ENCODE measurements around the gene CCNYL1.
"Not testable (repeated sequence)": the region's sequence is repeated elsewhere in the genome, so short reads cannot be mapped to it uniquely, and the experiment has no call there.

CCNYL1 gene

DNA sequence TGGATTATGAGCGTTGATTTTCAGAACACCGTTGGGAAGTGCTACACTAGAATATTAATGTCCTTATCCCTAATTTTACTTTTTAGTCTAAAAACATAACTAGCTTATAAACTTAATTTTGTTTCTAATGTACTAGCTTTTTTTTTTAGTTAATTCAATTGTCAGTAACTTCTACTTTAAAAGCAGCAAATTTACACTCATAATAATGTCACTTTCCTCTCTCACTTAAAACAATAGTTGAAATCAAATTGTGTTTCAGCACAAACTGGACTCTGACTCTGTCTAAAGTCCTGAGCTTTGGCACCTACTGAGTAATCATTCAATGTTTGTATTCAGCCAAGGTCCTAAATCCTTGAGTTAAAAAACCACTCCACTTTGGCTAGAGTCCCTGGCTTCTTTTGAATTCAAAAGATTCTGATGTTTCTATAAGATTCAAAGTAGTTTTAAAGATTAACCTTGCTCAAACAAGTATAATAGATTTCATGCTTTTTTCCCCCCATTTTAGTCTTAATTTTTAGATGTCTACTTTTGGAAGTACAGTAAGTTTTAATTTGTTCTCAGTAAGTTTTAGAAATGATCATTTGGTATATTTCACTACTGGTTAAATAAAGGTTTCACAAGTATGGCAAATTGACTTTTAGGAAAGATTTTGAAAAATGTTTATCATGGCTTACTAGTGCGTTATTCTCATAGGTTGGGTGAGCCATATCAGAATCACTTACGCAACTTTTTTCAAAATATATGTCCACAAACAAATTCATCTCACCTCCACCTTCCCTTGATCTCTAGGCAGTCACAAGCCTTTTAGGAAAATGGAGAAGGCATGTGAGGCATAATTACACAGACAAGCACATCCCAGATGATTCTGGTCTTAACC is 23.4 kb downstream of the CCNYL1 start:
- no peak for DNase-seq (ENCODE audit: low read depth)

DNA sequence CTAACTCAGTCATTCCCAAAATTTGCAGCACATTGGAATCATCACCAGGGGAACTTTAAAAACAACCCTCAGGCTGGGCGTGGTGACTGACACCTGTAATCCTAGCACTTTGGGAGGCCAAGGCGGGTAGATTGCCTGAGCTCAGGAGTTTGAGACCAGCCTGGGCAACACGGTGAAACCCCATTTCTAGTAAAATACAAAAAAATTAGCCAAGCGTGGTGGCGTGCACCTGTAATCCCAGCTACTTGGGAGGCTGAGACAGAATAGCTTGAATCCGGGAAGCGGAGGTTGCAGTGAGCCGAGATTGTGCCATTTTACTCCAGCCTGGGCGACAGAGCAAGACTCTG is 24.0 kb downstream of the CCNYL1 start:
- DNase-seq (ENCODE audit: low read depth): not testable (repeated sequence)

DNA sequence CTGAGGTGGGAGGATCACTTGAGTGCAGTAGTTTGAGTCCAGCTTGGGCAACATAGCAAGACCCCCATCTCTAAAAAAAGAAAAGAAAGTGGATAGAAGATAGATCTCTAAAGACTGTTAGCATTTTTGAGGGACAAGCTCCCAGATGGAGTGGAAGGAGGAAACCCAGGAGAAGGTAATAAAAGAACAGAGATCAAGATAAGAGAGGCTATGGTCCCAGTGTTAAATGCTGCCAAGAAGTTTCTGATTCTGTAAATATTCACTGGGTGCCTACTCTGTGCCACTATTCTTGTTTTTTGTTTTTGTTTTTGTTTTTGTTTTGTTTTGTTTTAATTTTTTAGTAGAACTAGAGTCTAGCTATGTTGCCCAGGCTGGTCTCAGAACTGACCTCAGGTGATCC is 32.1 kb downstream of the CCNYL1 start:
- DNase-seq (ENCODE audit: low read depth): no peak

DNA sequence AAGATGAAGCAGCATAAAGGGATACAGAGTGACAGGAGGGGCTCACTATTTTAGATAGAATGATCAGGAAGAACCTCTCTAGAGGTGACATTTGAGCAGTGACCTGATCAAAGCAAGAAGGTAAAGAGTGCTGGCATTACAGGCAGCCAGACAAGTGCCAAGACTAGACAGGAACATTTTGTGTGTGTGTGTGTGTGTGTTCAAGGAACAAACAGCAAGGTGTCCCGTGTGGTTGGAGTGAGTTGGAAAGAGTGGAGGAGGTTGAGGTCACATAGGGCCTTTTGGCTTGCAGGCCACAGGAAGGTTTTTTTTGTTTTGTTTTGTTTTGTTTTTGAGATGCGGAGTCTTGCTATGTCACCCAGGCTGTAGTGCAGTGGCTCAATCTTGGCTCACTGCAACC is 32.6 kb downstream of the CCNYL1 start:
- DNase-seq (ENCODE audit: low read depth): no peak

DNA sequence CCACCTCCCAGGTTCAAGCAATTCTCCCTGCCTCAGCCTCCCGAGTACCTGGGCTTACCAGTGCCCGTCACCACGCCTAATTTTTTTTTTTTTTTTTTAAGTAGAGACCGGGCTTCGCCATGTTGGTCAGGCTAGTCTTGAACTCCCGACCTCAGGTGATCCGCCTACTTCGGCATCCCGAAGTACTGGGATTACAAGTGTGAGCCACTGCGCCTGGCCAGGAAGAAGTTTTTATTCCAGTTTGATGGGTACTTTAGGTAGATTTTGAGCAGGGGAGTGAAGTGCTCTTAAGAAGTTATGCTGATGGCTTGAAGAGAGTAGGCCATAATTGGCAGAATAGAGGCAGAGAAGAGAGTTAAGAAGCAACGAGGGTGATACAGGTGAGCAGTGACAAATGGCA is 33.0 kb downstream of the CCNYL1 start:
- DNase-seq (ENCODE audit: low read depth): no peak

DNA sequence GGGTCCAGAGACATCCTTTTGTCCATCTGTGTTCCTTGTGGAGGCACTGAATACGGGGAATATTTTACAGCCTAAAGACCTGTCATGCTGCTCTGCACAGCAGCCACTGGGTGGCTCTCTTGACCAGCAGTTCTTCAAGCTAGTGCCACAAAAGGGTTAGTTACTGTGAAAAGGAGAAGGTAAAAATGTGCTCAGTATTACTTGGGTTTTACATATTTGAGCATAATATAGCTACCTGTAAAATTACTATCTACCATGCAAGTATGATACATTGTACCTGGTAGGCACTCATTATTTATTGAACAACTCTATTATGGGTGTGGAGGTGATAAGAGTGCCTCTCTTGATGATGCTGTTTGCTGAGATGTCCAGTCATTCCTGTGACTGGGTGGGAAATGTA is 34.7 kb downstream of the CCNYL1 start:
- peak; percentile 77 for DNase-seq (ENCODE audit: low read depth)

DNA sequence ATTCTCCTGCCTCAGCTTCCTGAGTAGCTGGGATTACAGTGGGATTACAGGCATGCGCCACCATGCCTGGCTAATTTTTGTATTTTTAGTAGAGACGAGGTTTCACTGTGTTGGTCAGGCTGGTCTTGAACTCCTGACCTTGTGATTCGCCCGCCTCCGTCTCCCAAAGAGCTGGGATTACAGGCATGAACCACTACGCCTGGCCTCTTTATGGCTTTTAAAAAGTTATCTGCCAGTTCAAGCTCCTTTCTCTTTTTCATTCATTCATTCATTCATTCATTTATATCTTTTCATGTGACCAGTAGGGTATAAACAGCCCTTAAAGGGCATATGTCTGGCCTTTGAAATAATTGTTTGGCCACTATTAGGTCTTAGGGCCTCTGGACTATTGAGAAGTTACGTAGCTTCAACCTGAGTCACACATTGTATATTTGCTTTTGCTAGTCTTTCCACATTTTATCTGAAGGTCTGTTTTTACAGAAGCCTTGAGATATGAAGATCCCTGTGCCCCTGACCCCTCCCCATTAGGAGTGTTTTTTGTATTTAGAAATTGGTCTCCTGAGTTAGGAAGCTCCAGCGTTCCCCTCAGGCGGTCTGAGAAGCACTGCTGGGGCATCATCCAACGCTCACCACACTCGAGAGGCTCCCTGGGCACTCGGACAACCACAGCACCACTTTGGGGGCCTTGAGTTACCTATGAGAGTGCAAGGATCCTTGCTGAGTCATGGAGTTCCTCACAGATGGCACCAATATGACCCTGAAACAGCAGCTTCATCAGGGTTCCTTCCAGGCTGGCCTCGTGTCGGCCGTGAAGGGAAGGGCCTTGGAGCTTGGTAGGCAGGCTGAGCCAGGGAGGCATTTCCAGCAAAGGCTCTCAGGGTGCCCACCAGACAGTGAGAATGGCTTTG is 36.5 kb downstream of the CCNYL1 start:
- DNase-seq (ENCODE audit: low read depth): no peak

DNA sequence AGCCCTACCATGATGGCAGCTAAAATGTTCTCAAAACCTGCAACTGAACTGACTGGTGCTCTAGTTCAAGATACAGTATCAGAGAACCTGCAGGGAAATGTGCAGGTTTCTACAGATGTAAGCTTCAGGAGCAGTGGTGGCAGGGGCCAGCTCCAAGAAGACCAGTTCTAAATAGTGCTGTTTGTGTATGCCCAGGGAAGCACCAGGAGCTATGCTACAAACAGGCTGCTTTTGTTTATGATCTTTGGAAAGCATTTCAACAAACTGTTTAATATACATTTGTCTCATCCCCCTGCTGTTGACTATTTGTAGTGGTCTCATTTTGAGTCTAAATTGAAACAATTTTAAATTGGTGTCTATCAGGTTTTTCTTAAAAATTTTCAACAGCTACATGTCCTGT is 37.6 kb downstream of the CCNYL1 start:
- DNase-seq (ENCODE audit: low read depth): no peak

DNA sequence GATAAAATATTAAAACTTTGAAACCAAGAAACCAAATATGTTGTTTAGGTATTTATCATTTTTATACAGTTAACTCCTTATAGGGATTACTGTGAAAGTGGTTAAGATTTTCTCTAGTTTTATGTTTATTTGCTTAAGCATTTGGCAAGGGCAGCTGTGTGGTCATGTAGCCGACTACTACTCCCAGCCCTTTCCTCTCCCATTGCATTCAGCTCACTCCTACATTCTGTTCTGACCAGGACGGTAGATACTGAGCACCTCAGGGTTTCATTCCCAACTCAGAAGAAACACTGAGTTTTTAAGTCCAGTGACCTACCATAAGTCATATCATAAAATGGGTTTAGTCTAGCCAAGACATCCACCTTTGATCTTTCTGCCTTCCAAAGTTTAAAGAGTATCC is 38.4 kb downstream of the CCNYL1 start:
- DNase-seq (ENCODE audit: low read depth): peak; percentile 46

DNA sequence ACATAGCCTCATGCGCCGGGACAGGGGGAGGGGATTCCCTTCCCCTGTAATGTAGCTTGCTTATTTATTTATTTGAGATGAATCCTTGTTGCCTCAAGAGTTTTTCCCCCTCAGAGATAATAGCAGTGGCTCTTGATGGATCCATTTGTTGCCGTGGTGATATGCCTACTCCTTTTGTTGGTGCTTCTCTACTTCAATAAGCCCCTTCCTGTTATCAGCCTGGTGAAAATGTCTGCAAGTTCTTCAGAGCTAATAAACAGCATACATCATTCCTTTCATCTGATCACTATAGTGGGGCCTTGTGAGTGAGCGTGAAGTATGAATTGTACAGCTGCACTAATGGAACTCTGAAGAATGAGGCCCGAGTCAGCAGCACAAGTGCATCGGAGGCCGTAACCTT is 38.9 kb downstream of the CCNYL1 start:
- no peak for DNase-seq (ENCODE audit: low read depth)

DNA sequence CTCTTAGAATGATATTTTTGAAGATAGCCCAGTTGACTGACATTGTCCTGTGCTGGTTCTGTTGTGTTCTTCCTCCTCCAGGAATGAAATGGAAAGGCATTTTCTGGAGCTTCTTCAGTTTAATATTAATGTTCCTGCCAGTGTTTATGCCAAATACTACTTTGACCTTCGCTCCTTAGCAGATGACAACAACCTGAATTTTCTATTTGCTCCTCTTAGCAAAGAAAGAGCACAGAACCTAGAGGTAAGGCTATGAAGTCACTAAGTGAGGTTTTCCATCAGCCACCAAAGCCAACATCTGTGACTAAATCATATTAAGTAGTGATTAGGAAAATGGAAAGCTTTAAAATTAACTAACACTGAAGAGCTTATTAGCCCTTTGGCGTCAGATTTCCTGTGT is 39.4 kb downstream of the CCNYL1 start:
- DNase-seq (ENCODE audit: low read depth): no peak

DNA sequence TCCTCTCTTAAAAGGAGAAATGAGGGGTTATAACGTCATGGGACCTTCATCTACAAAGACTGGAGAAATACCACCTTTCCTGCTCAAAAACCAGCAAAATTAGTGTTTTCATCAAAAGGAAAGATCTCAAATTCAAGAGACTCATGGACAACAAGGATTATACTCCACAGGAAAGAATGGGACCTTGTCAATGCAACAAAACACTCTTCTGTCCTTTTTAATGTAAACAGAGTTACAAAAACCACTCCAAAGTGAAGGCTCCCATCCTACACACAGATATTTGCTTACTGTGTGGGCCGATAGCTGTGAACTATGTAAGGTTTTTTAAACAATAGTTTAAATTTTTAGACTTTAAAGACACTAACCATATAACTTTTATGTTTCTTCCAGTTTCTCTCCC is 42.2 kb downstream of the CCNYL1 start:
- not testable (repeated sequence) for DNase-seq (ENCODE audit: low read depth)

DNA sequence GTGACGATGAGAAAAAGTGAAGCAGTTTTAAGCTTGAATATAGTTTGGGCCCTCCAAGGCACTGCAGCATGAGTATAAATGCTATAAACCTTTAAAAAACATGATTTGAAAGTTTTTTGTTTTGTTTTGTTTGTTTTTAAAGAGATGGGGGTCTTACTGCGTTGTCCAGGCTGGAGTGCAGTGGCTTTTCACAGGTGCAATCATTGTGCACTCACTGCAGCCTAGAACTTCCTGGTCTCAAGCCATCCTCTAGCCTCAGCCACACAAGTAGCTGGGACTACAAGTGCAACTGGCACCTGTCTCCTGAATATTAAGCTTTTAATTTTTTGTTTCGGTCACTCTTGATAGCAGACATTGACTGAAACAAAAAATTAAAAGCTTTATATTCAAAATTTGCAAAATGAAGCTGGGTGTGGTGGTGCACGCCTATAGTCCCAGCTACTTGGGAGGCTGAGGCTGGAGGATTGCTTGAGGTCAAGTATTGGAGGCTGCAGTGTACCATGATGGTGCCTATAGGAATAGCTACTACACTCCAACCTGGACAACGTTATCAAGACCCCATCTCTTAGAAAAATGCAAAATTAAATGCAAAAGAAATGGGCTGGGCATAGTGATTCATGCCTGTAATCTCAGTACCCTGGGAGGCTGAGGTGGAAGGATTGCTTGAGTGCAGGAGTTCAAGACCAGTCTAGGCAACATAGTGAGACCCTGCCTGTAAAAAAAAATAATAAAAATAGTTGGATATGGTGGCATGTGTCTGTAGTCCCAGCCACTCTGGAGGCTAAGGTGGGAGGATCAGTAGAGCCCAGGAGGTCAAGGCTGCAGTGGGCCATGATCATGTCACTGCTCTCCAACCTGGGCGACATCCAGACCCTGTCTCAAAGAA is 43.3 kb downstream of the CCNYL1 start:
- no peak for DNase-seq (ENCODE audit: low read depth)

DNA sequence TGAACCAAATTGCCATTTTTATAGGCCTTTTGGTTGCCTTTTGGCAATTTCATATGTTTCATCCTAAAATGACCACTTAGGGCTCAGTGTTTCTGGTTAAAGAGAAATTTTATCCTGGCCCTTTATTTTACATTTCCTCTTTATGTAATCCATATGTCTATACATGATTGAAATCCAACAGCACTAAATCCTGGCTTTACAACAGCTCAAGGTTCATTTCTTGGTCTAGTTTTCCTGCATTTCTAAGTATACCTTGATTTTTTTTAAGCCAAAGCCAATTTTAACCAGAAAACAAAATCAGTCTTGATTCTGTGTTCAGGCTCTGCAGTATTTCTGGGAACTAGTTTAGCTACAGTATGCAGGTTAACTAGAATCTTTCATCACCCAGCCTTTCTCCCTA is 46.6 kb downstream of the CCNYL1 start:
- DNase-seq (ENCODE audit: low read depth): no peak

DNA sequence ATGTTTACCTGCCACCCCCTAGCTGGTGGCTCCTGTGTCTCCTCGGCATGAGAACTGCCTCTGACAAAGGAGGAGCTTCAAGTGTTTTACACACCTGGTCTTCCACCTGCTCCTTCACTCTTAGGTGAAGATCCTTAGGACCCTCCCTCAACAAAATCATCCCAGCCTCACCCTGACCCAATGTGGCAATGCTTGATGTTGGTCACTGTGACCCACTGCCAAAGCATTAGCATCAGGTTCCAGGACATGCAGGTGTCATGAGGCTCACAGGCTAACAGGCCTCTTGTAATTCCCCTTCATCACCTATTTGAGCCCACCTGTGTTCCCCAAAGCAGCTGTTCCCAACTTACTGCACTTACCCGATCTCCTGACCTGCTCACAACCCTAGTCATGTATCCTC is 48.5 kb downstream of the CCNYL1 start:
- no peak for DNase-seq (ENCODE audit: low read depth)

DNA sequence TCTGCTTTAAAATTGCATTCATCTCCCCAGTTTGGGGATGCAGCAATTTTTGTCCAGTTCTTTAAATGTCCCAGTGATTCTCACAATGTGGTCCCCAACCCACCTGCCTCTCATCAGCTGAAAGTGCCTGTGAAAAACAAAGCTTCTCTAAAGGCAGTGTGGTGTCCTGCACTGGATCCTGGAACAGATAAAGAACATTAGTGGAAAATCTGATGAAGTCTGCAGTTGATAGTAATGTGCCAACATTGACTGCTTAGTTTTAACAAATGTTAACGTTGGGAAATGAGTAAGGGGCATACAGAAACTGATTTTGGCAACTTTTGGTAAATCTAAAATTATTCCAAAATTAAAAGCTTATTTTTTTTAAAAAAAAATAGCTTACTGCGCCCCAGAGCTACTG is 49.0 kb downstream of the CCNYL1 start:
- no peak for DNase-seq (ENCODE audit: low read depth)

DNA sequence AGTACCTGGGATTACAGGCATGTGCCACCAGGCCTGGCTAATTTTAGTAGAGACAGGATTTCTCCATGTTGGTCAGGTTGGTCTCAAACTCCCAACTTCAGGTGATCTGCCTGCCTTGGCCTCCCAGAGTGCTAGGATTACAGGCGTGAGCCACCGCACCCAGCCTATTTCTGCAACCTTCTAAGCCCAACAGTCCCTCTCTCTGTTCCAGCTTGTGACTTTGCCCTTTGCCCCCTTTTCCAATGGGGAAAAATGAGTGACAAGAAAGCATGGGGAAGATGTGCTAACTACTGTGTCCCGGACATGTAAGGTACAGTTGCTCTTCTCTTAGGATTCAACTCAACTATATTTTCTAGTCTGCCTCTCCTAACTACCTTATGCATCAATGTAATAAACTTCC is 50.0 kb downstream of the CCNYL1 start:
- DNase-seq (ENCODE audit: low read depth): not testable (repeated sequence)

DNA sequence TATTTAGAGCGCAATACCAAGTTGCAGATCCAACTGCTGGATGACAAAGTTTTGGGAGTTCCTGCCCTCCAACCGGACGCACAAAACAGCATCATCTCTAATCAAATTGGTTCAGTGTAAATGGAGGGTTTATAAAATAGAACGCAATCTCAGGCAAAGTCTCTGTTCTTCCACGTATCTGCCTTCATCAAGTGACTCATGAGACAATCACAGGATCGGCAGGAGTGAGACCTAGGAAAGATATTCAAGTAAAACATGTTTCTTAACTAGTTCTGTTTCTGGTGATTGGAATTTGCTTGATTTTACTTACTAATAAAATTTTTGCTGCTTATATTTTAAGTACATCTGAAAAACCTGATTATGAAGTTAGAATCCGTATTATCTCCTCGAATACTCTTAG is 50.7 kb downstream of the CCNYL1 start:
- DNase-seq (ENCODE audit: low read depth): peak; percentile 21

DNA sequence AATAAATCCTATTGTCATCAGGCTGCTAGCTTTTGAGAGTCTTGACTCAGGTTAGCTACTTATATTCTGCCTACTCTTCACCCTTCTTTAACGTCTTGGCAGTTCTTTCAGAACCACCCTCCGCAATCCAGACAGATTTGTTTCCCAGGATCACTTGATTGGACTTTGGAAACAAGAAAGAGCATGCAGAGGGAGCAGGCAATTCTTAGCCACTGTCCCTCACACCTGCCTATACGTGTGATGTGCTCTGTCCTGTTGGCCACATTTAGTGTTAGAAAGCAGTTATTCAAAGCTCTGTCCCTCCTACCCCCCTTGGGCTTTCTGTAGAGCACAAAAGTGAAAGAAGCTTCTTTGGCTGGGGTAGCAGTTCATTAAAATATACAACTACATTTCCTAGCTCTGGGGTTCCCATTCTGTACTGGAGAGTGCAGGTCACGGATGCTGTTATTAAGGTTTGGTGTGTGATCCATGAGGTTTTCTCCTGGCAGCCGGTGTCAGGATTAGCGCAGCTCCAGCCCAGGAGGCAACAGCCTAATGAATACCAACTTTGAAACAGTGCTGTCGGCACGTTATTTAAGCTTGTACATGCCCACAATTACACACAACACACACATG is 52.0 kb downstream of the CCNYL1 start:
- DNase-seq (ENCODE audit: low read depth): no peak

DNA sequence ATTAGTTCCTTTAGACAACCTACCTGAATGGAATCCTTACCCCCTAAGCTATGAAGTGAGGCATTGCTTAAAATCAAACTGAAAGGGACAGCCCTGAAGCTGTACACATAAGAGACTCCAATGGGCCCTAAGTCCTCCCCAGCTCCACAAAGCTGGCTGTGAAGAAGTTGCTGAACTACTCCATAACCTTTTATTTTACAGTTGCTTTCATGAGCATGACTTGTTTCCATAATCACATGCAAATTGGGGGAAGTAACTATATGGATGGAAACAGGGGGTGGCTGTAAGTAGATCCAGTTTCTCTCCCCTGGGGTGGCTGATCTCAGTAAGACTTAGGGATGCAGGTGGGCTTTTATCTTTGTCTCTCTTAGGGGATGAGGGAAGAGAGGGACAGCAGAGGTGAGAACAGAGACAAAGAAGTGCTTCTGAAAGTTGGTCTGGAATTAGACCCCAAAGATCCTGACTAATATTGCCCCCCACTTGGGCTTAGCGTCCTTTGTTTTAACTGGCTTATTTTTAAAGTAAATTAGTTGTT is 52.7 kb downstream of the CCNYL1 start:
- DNase-seq (ENCODE audit: low read depth): no peak

DNA sequence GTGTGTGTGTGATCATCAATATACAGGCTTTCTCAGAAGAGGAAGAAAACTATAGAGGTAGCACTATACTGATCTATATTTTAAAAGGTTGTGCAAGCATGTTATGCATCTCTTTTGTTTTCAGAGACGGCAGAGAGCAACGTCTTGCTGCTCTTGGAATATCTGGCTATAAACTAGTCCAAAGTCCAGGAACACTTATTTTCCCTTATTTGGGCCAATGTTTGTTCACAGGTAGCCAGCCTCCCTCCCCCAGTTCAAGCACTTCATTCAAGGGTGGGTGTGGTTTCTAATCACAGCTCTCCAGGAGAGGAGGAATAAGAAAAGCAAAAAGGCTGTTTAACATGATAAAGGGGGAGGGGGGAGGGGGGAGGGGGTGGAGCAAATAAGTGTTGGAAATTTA is 54.1 kb downstream of the CCNYL1 start:
- DNase-seq (ENCODE audit: low read depth): no peak
